H1 (cell line): ENCODE measurements around the gene AKR7A2. TPM values are rescaled to one million over a fixed set of nuclear protein-coding genes. Genes with fewer than 3 reads are reported as not detected.

Experiments
- KDM5A ChIP-seq: fragments of 200-600 bp; IDR thresholded peaks from 2 replicates; pipeline ENCODE4 v1.7.1; 2012; ENCODE audit warnings: mild to moderate bottlenecking, low read length, inconsistent platforms, mixed read lengths
- NRF1 ChIP-seq: IDR thresholded peaks from 2 replicates; pipeline ENCODE4 v1.6.1; 2011; ENCODE audit warnings: mild to moderate bottlenecking, low read depth, low read length, improper control_type of control experiment
- POLR2AphosphoS5 ChIP-seq: IDR thresholded peaks from 2 replicates; pipeline ENCODE4 v1.6.1; 2011; ENCODE audit warnings: low read depth, low read length
- RNF2 ChIP-seq: fragments of 200-900, 300-1000 bp; sonication (generic); IDR thresholded peaks from 2 replicates; pipeline ENCODE4 v1.7.1; 2016; ENCODE audit warnings: borderline replicate concordance, low read depth, mild to moderate bottlenecking, antibody characterized with exemption, low read length; ENCODE audit not compliant: poor library complexity, severe bottlenecking; ENCODE audit errors: missing control alignments
- SP4 ChIP-seq: IDR thresholded peaks from 2 replicates; pipeline ENCODE4 v1.6.1; 2012; ENCODE audit warnings: low read length, inconsistent platforms
- YY1 ChIP-seq: IDR thresholded peaks from 2 replicates; pipeline ENCODE4 v1.6.1; 2011; ENCODE audit warnings: low read depth, mild to moderate bottlenecking, low read length
- polyA plus RNA-seq, 7 experiments: library from polyadenylated mRNA; depleted of rRNA in 3 of 7; stranded (reverse) in 5 of 7; unstranded in 2 of 7; fragments of >200 nt in 5 of 7; fragments of 200-250 nt in 2 of 7; gene quantifications; 1 replicate in 5 of 7; 2 replicates in 1 of 7; 4 replicates in 1 of 7; pipeline versions ENCODE4 v1.2.1 to v1.2.3, GENCODE V29; 2011 to 2013; ENCODE audit warnings: missing spikeins in 2 of 7, mixed read lengths in 2 of 7
- total RNA-seq: library from RNA; stranded (reverse); fragmentation: NEBNext Ultra II Directional; extraction: Animal tissue kit (Norgen Biotek cat#: 25700); gene quantifications from 2 replicates; pipeline ENCODE4 v1.2.1, GENCODE V29; 2021
- TF ChIP-seq, protein P1 (sequence below): fragments of 300-600 bp; sonication (generic); IDR thresholded peaks from 2 replicates; pipeline ENCODE4 v1.7.1; 2012; ENCODE audit warnings: low read length, moderate library complexity, mild to moderate bottlenecking, inconsistent platforms; ENCODE audit not compliant: insufficient replicate concordance

Gene AKR7A2
- total and polyA plus RNA-seq, 2 of the 8 experiments (the other 6 are each of a cell fraction or from before 2014, with no cell fraction given): 32.0 to 48.3 TPM

DNA sequence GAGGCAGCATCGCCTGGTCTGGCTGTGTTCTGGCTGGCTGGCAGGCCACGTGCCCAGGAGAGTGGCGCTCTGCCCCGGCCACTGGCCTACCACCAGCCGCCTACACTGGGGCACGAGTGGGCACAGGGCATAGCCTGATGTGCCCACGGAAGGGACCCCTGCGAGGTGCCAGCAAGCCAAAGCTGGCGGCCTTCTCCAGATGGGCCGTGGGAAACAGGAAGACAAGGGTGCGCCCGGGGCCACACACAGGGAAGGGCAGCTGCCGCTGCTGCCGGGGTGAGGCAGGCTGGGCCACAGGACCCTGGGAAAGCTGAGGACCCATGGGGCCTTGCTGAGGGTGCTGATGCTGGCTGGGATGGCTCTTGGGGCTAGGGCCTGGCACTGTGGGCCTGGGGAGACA lies 40.9 kb upstream of the AKR7A2 start (continued):
- TF ChIP-seq, protein P1, sequence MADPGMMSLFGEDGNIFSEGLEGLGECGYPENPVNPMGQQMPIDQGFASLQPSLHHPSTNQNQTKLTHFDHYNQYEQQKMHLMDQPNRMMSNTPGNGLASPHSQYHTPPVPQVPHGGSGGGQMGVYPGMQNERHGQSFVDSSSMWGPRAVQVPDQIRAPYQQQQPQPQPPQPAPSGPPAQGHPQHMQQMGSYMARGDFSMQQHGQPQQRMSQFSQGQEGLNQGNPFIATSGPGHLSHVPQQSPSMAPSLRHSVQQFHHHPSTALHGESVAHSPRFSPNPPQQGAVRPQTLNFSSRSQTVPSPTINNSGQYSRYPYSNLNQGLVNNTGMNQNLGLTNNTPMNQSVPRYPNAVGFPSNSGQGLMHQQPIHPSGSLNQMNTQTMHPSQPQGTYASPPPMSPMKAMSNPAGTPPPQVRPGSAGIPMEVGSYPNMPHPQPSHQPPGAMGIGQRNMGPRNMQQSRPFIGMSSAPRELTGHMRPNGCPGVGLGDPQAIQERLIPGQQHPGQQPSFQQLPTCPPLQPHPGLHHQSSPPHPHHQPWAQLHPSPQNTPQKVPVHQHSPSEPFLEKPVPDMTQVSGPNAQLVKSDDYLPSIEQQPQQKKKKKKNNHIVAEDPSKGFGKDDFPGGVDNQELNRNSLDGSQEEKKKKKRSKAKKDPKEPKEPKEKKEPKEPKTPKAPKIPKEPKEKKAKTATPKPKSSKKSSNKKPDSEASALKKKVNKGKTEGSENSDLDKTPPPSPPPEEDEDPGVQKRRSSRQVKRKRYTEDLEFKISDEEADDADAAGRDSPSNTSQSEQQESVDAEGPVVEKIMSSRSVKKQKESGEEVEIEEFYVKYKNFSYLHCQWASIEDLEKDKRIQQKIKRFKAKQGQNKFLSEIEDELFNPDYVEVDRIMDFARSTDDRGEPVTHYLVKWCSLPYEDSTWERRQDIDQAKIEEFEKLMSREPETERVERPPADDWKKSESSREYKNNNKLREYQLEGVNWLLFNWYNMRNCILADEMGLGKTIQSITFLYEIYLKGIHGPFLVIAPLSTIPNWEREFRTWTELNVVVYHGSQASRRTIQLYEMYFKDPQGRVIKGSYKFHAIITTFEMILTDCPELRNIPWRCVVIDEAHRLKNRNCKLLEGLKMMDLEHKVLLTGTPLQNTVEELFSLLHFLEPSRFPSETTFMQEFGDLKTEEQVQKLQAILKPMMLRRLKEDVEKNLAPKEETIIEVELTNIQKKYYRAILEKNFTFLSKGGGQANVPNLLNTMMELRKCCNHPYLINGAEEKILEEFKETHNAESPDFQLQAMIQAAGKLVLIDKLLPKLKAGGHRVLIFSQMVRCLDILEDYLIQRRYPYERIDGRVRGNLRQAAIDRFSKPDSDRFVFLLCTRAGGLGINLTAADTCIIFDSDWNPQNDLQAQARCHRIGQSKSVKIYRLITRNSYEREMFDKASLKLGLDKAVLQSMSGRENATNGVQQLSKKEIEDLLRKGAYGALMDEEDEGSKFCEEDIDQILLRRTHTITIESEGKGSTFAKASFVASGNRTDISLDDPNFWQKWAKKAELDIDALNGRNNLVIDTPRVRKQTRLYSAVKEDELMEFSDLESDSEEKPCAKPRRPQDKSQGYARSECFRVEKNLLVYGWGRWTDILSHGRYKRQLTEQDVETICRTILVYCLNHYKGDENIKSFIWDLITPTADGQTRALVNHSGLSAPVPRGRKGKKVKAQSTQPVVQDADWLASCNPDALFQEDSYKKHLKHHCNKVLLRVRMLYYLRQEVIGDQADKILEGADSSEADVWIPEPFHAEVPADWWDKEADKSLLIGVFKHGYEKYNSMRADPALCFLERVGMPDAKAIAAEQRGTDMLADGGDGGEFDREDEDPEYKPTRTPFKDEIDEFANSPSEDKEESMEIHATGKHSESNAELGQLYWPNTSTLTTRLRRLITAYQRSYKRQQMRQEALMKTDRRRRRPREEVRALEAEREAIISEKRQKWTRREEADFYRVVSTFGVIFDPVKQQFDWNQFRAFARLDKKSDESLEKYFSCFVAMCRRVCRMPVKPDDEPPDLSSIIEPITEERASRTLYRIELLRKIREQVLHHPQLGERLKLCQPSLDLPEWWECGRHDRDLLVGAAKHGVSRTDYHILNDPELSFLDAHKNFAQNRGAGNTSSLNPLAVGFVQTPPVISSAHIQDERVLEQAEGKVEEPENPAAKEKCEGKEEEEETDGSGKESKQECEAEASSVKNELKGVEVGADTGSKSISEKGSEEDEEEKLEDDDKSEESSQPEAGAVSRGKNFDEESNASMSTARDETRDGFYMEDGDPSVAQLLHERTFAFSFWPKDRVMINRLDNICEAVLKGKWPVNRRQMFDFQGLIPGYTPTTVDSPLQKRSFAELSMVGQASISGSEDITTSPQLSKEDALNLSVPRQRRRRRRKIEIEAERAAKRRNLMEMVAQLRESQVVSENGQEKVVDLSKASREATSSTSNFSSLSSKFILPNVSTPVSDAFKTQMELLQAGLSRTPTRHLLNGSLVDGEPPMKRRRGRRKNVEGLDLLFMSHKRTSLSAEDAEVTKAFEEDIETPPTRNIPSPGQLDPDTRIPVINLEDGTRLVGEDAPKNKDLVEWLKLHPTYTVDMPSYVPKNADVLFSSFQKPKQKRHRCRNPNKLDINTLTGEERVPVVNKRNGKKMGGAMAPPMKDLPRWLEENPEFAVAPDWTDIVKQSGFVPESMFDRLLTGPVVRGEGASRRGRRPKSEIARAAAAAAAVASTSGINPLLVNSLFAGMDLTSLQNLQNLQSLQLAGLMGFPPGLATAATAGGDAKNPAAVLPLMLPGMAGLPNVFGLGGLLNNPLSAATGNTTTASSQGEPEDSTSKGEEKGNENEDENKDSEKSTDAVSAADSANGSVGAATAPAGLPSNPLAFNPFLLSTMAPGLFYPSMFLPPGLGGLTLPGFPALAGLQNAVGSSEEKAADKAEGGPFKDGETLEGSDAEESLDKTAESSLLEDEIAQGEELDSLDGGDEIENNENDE: no peak
- TF ChIP-seq RNF2: no peak
- no peak for TF ChIP-seq NRF1
- no peak for TF ChIP-seq SP4
- no peak for TF ChIP-seq YY1
- no peak for TF ChIP-seq KDM5A
- TF ChIP-seq POLR2AphosphoS5: no peak
